Activated T-cell treated with anti-CD3 and anti-CD28 coated beads, Interleukin-2, amount 50 U/mL, for 72 hours (primary cell): ENCODE results near the gene KLHDC10. TPM values are rescaled to one million over a fixed set of nuclear protein-coding genes. Genes with fewer than 3 reads are reported as not detected.
"Not testable (repeated sequence)": the region's sequence is repeated elsewhere in the genome, so short reads cannot be mapped to it uniquely, and the experiment has no call there.

ENCODE experiments used
- ATAC-seq, 2 donors: fragments of 150-1000 bp; cut with Tn5 transposase; replicated peaks in 1 of 2; 2 replicates each; pipeline ENCODE4 v1.10.0; 2021; ENCODE audit warnings: moderate library complexity in 2 of 2, mild to moderate bottlenecking in 1 of 2
- DNase-seq, 2 donors: peaks; one replicate each; pipeline ENCODE4 v3.0.0; 2021 to 2022; ENCODE audit warnings: mixed read lengths in 1 of 2
- H3K27ac Mint-ChIP-seq: one replicate; pipeline ENCODE4 v1.8.0; 2022; ENCODE audit warnings: mild to moderate bottlenecking, moderate library complexity, mixed read lengths
- H3K27me3 Mint-ChIP-seq: one replicate; pipeline ENCODE4 v1.8.0; 2022; ENCODE audit warnings: low read depth, mixed read lengths
- H3K36me3 Mint-ChIP-seq, 2 donors: one replicate each; pipeline ENCODE4 v1.8.0; 2022; ENCODE audit warnings: mixed read lengths in 2 of 2, mild to moderate bottlenecking in 1 of 2; ENCODE audit not compliant: insufficient read depth in 2 of 2
- H3K4me1 Mint-ChIP-seq: one replicate; pipeline ENCODE4 v1.8.0; 2022; ENCODE audit warnings: low read depth, mixed read lengths
- H3K4me3 Mint-ChIP-seq, 2 donors: one replicate each; pipeline ENCODE4 v1.8.0; 2022; ENCODE audit warnings: mild to moderate bottlenecking in 2 of 2, mixed read lengths in 2 of 2, moderate library complexity in 2 of 2
- H3K9me3 Mint-ChIP-seq, 2 donors: one replicate each; pipeline ENCODE4 v1.8.0; 2022; ENCODE audit warnings: mixed read lengths in 2 of 2
- total RNA-seq, 2 donors: library from RNA; stranded (reverse); gene quantifications; one replicate each; pipeline ENCODE4 v1.2.3, GENCODE V29; 2022

Gene KLHDC10
- total RNA-seq, 2 donors from 2014 or later, result 21.7 to 23.1 TPM

- Mint-ChIP-seq H3K4me3 (no peak overlapping the region), H3K36me3 (no peaks in the 10 kb centered on the region), H3K27me3 (peaks cover 13% of the 10 kb centered on the region), H3K4me1 (peaks cover 4% of the 10 kb centered on the region), H3K27ac (no peak overlapping the region), H3K9me3 (no peaks in the 10 kb centered on the region)
- no peak for ATAC-seq
- DNase-seq, result no peak
These were observed 73.0 kb downstream of the KLHDC10 start for GRCh38 chr7:130143334-130143732.

GRCh38 chr7:130143986-130144311, 73.6 kb downstream of the KLHDC10 start:
- Mint-ChIP-seq H3K4me1 (peaks cover 4% of the 10 kb centered on the region), H3K27me3 (peaks cover 20% of the 10 kb centered on the region), H3K36me3 (no peaks in the 10 kb centered on the region), H3K4me3 (no peak overlapping the region), H3K27ac (no peak overlapping the region), H3K9me3 (no peaks in the 10 kb centered on the region)
- ATAC-seq, result no peak
- DNase-seq, result no peak

GRCh38 chr7:130144312-130145171, 74.2 kb downstream of the KLHDC10 start:
- no peak overlapping the region for H3K27ac Mint-ChIP-seq
- DNase-seq (no peak), ATAC-seq (no peak)
- H3K9me3 Mint-ChIP-seq, result no peaks in the 10 kb centered on the region
- peaks cover 4% of the 10 kb centered on the region for H3K4me1 Mint-ChIP-seq
- no peak overlapping the region for H3K4me3 Mint-ChIP-seq
- peaks cover 20% of the 10 kb centered on the region for H3K27me3 Mint-ChIP-seq
- H3K36me3 Mint-ChIP-seq, result no peaks in the 10 kb centered on the region

GRCh38 chr7:130145424-130146100, 75.2 kb downstream of the KLHDC10 start:
- H3K9me3 Mint-ChIP-seq, result no peaks in the 10 kb centered on the region
- H3K4me1 Mint-ChIP-seq, result peaks cover 4% of the 10 kb centered on the region
- no peak overlapping the region for H3K27ac Mint-ChIP-seq
- H3K36me3 Mint-ChIP-seq, result no peaks in the 10 kb centered on the region
- H3K4me3 Mint-ChIP-seq, result no peak overlapping the region
- ATAC-seq (peak in 1 of 2 donors; percentile 35), DNase-seq (no peak)
- peaks cover 20% of the 10 kb centered on the region for H3K27me3 Mint-ChIP-seq

- H3K36me3 Mint-ChIP-seq, DNase-seq, H3K27ac Mint-ChIP-seq, H3K4me1 Mint-ChIP-seq, ATAC-seq, H3K9me3 Mint-ChIP-seq, H3K4me3 Mint-ChIP-seq: not testable (repeated sequence)
- H3K27me3 Mint-ChIP-seq, result peaks cover 20% of the 10 kb centered on the region
These were observed 75.8 kb downstream of the KLHDC10 start for GRCh38 chr7:130146142-130146541.

- Mint-ChIP-seq H3K4me1 (no peaks in the 10 kb centered on the region), H3K27me3 (peaks cover 20% of the 10 kb centered on the region), H3K9me3 (no peaks in the 10 kb centered on the region), H3K4me3 (no peak overlapping the region), H3K27ac (no peak overlapping the region), H3K36me3 (no peaks in the 10 kb centered on the region)
- DNase-seq (no peak), ATAC-seq (no peak)
These were observed 76.5 kb downstream of the KLHDC10 start for GRCh38 chr7:130146693-130147405.

- H3K9me3 Mint-ChIP-seq, result no peaks in the 10 kb centered on the region
- DNase-seq, result no peak
- H3K36me3 Mint-ChIP-seq, result no peaks in the 10 kb centered on the region
- ATAC-seq, result no peak
- no peaks in the 10 kb centered on the region for H3K4me1 Mint-ChIP-seq
- H3K4me3 Mint-ChIP-seq, result no peak overlapping the region
- H3K27ac Mint-ChIP-seq, result no peak overlapping the region
- peaks cover 17% of the 10 kb centered on the region for H3K27me3 Mint-ChIP-seq
These were observed 77.5 kb downstream of the KLHDC10 start for GRCh38 chr7:130147710-130148325.

- Mint-ChIP-seq H3K4me3 (no peak overlapping the region), H3K27me3 (peaks cover 11% of the 10 kb centered on the region), H3K4me1 (no peaks in the 10 kb centered on the region), H3K36me3 (no peaks in the 10 kb centered on the region), H3K27ac (no peak overlapping the region), H3K9me3 (no peaks in the 10 kb centered on the region)
- no peak for ATAC-seq
- DNase-seq, result no peak
These were observed 78.2 kb downstream of the KLHDC10 start for GRCh38 chr7:130148561-130148960.

- peaks cover 11% of the 10 kb centered on the region for H3K27me3 Mint-ChIP-seq
- no peaks in the 10 kb centered on the region for H3K4me1 Mint-ChIP-seq
- no peak overlapping the region for H3K4me3 Mint-ChIP-seq
- H3K27ac Mint-ChIP-seq, result no peak overlapping the region
- no peaks in the 10 kb centered on the region for H3K9me3 Mint-ChIP-seq
- DNase-seq (no peak), ATAC-seq (no peak)
- no peaks in the 10 kb centered on the region for H3K36me3 Mint-ChIP-seq
These were observed 79.2 kb downstream of the KLHDC10 start for GRCh38 chr7:130149281-130150139.

GRCh38 chr7:130150587-130150986, 80.3 kb downstream of the KLHDC10 start:
- H3K4me1 Mint-ChIP-seq, result no peaks in the 10 kb centered on the region
- peaks cover 11% of the 10 kb centered on the region for H3K27me3 Mint-ChIP-seq
- no peaks in the 10 kb centered on the region for H3K36me3 Mint-ChIP-seq
- H3K27ac Mint-ChIP-seq, result peak overlapping the region; percentile 4
- no peaks in the 10 kb centered on the region for H3K9me3 Mint-ChIP-seq
- ATAC-seq (no peak), DNase-seq (no peak)
- H3K4me3 Mint-ChIP-seq, result no peak overlapping the region

- no peak overlapping the region for H3K27ac Mint-ChIP-seq
- no peaks in the 10 kb centered on the region for H3K36me3 Mint-ChIP-seq
- H3K9me3 Mint-ChIP-seq, result no peaks in the 10 kb centered on the region
- ATAC-seq (peak; percentile 47 to 64), DNase-seq (peak; percentile 39 to 49)
- peaks cover 11% of the 10 kb centered on the region for H3K27me3 Mint-ChIP-seq
- no peak overlapping the region for H3K4me3 Mint-ChIP-seq
- no peaks in the 10 kb centered on the region for H3K4me1 Mint-ChIP-seq
These were observed 81.5 kb downstream of the KLHDC10 start for GRCh38 chr7:130151591-130152492.
